ENCODE results near the gene TECPR1.
A peak's percentile ranks its signal among the peaks of the same experiment; 100 is the strongest.

TECPR1 gene

GRCh38 chr7:98283887-98284222 lies 31.8 kb upstream of the TECPR1 start:
- TF ChIP-seq GLIS2 (tag by site-specific recombination; IDR thresholded peaks at IDR 0.05) (peak; percentile 37; the same call in 1 of the 2 replicates), ZNF530 (tag by site-specific recombination; IDR thresholded peaks at IDR 0.05; ENCODE audit: low read depth) (no peak)
- no peaks in the 10 kb centered on the region for H3K9me3 ChIP-seq (ENCODE audit: control insufficient read depth, insufficient read depth, low read depth, low read length)
- peaks cover 12% of the 10 kb centered on the region for H3K4me1 ChIP-seq (ENCODE audit: control insufficient read depth, insufficient read depth, low read length)
- H3K36me3 ChIP-seq (ENCODE audit: control insufficient read depth in 2 of 2, insufficient read depth in 1 of 2, low read length in 2 of 2): peaks cover 0 to 42% of the 10 kb centered on the region in 2 experiments; a peak in 2 of 3 replicates
- H3K4me3 ChIP-seq (ENCODE audit: low read depth, low read length): no peak overlapping the region
- ChIA-PET POLR2A (no interaction called here), CTCF (interaction anchor here (1.0 to 1.5 kb wide), 2 partner anchors 10 to 117 kb away, joined by 3 to 8 read pairs; partner anchors contain the start of gene BAIAP2L1)
- no peak overlapping the region for H3K27ac ChIP-seq (ENCODE audit: extremely low read depth, low read depth, low read length)

- H3K36me3 ChIP-seq (ENCODE audit: control insufficient read depth in 2 of 2, insufficient read depth in 1 of 2, low read length in 2 of 2): peaks cover 0 to 37% of the 10 kb centered on the region in 2 experiments; a peak in 1 of 3 replicates
- ChIA-PET CTCF (interaction anchor here (0.7 to 1.5 kb wide), 3 partner anchors 11 to 133 kb away, joined by 3 to 8 read pairs (median 3); partner anchors contain the start of gene BAIAP2L1), POLR2A (no interaction called here)
- H3K4me3 ChIP-seq (ENCODE audit: low read depth, low read length): no peak overlapping the region
- peaks cover 12% of the 10 kb centered on the region for H3K4me1 ChIP-seq (ENCODE audit: control insufficient read depth, insufficient read depth, low read length)
- TF ChIP-seq ZNF26 (tag by site-specific recombination; IDR thresholded peaks at IDR 0.05) (no peak), ZNF768 (tag by site-specific recombination; IDR thresholded peaks at IDR 0.05) (no peak), ZNF350 (tag by site-specific recombination; IDR thresholded peaks at IDR 0.05) (no peak), ZNF645 (tag by site-specific recombination; IDR thresholded peaks at IDR 0.05) (no peak), ZNF626 (tag by site-specific recombination; IDR thresholded peaks at IDR 0.05) (no peak), YY2 (tag by site-specific recombination; IDR thresholded peaks at IDR 0.05) (no peak), ZNF692 (tag by site-specific recombination; IDR thresholded peaks at IDR 0.05) (no peak), ZNF391 (tag by site-specific recombination; IDR thresholded peaks at IDR 0.05; ENCODE audit: borderline replicate concordance, low read depth) (no peak), GLI2 (tag by site-specific recombination; IDR thresholded peaks at IDR 0.05; ENCODE audit: borderline replicate concordance, low read depth) (no peak), ZNF837 (tag by site-specific recombination; IDR thresholded peaks at IDR 0.05) (no peak), ZBTB49 (tag by site-specific recombination; IDR thresholded peaks at IDR 0.05; ENCODE audit: low read depth) (no peak), ZNF214 (tag by site-specific recombination; IDR thresholded peaks at IDR 0.05; ENCODE audit: borderline replicate concordance) (no peak), ZNF521 (tag by site-specific recombination; IDR thresholded peaks at IDR 0.05) (no peak), ZBTB7A (tag by site-specific recombination; IDR thresholded peaks at IDR 0.05; ENCODE audit: low read depth) (no peak)
- no peak overlapping the region for H3K27ac ChIP-seq (ENCODE audit: extremely low read depth, low read depth, low read length)
- no peaks in the 10 kb centered on the region for H3K9me3 ChIP-seq (ENCODE audit: control insufficient read depth, insufficient read depth, low read depth, low read length)
Measured at GRCh38 chr7:98283127-98283886, 31.3 kb upstream of the TECPR1 start.

All from HEK293 (cell line).